Ishikawa (cell line): Measurements from ENCODE around the gene SCAP.

Source experiments
- CEBPB ChIP-seq: IDR thresholded peaks from 2 replicates; pipeline ENCODE4 v1.6.1; 2012
- CREB1 ChIP-seq: IDR thresholded peaks from 2 replicates; pipeline ENCODE4 v1.6.1; 2012; ENCODE audit warnings: low read depth
- EGR1 ChIP-seq: IDR thresholded peaks from 2 replicates; pipeline ENCODE4 v1.6.1; 2012
- EP300 ChIP-seq: IDR thresholded peaks from 2 replicates; pipeline ENCODE4 v1.6.1; 2012; ENCODE audit warnings: borderline replicate concordance
- FOXM1 ChIP-seq: IDR thresholded peaks from 2 replicates; pipeline ENCODE4 v1.6.1; 2012; ENCODE audit warnings: low read depth, borderline replicate concordance
- MAX ChIP-seq: IDR thresholded peaks from 2 replicates; pipeline ENCODE4 v1.6.1; 2012
- NFIC ChIP-seq: IDR thresholded peaks from 2 replicates; pipeline ENCODE4 v1.6.1; 2012
- RAD21 ChIP-seq: IDR thresholded peaks from 2 replicates; pipeline ENCODE4 v1.6.1; 2012; ENCODE audit warnings: low read depth
- REST ChIP-seq: IDR thresholded peaks from 2 replicates; pipeline ENCODE4 v1.6.1; 2012; ENCODE audit warnings: low read depth, mild to moderate bottlenecking
- TAF1 ChIP-seq: IDR thresholded peaks from 2 replicates; pipeline ENCODE4 v1.6.1; 2012; ENCODE audit warnings: low read depth, mild to moderate bottlenecking
- TCF12 ChIP-seq: IDR thresholded peaks from 2 replicates; pipeline ENCODE4 v1.6.1; 2012; ENCODE audit warnings: low read depth
- TEAD4 ChIP-seq: IDR thresholded peaks from 2 replicates; pipeline ENCODE4 v1.6.1; 2012
- USF1 ChIP-seq: IDR thresholded peaks from 2 replicates; pipeline ENCODE4 v1.6.1; 2012
- YY1 ChIP-seq: IDR thresholded peaks from 2 replicates; pipeline ENCODE4 v1.6.1; 2012; ENCODE audit warnings: low read depth
- ZBTB7A ChIP-seq: IDR thresholded peaks from 2 replicates; pipeline ENCODE4 v1.6.1; 2012; ENCODE audit warnings: low read depth

Gene SCAP

GRCh38 chr3:47377186-47377585, 98.6 kb downstream of the SCAP start:
- TF ChIP-seq TAF1 (no peak), YY1 (no peak), CREB1 (no peak), TEAD4 (no peak), RAD21 (no peak), MAX (no peak), ZBTB7A (no peak), USF1 (no peak), REST (no peak), TCF12 (no peak), CEBPB (no peak), EGR1 (no peak)

DNA sequence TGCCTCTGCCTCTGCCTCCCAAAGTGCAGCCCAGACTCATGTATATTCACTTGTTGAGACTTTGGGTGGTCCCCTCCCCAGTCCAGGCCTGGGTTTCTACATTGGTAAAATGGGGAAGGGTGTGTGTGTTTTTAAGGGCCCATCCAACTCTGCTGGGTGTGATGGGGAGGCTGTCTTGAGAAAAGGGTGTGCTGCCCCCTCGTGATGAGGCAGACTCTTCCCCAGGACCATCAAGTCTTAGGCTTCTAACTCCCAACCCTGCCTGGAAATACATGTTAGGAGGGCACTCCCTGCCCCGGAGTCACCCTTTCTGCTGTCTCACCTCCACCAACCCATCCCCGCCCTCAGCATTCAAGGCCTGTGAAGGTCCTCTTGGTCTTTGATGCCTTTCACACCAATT, 99.3 kb downstream of the SCAP start:
- no peak for TF ChIP-seq MAX
- no peak for TF ChIP-seq EGR1
- no peak for TF ChIP-seq EP300
- TF ChIP-seq FOXM1: no peak
- TF ChIP-seq ZBTB7A: no peak
- TF ChIP-seq USF1: no peak
- TF ChIP-seq NFIC: no peak
- TF ChIP-seq YY1: no peak
- TF ChIP-seq TAF1: no peak
- TF ChIP-seq RAD21: no peak
- TF ChIP-seq CEBPB: no peak
- TF ChIP-seq TCF12: no peak
- no peak for TF ChIP-seq TEAD4
- no peak for TF ChIP-seq CREB1
- TF ChIP-seq REST: no peak

DNA sequence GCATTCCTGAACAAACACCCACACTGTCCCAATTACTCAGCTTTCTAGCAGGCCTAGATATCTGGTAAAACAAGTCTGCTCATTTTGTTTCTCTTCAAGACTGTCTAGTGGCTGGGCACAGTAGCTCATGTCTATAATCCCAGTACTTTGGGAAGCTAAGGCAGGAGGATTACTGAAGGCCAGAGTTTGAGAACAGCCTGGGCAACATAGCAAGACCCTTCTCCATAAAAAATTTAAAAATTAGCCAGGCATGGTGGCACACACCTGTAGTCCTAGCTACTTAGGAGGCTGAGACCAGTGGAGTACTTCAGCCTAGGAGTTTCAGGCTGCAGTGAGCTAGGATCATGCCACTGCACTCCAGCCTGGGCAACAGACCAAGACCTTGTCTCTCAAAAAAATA, 101.2 kb downstream of the SCAP start:
- no peak for TF ChIP-seq CREB1
- TF ChIP-seq REST: no peak
- TF ChIP-seq EGR1: no peak
- TF ChIP-seq RAD21: no peak
- no peak for TF ChIP-seq NFIC
- no peak for TF ChIP-seq TEAD4
- TF ChIP-seq EP300: no peak
- TF ChIP-seq TCF12: no peak
- TF ChIP-seq CEBPB: no peak
- TF ChIP-seq TAF1: no peak
- no peak for TF ChIP-seq FOXM1
- no peak for TF ChIP-seq ZBTB7A
- no peak for TF ChIP-seq MAX
- no peak for TF ChIP-seq YY1
- no peak for TF ChIP-seq USF1
